Chondrocyte (in vitro differentiated cells): ENCODE measurements around the gene BCL11B. TPM values are rescaled to one million over a fixed set of nuclear protein-coding genes. Genes with fewer than 3 reads are reported as not detected.

Experiments used
- DNase-seq: peaks from one replicate; pipeline ENCODE4 v3.0.0; 2021; ENCODE audit warnings: mixed read lengths, low spot score
- H3K27ac Mint-ChIP-seq: one replicate; pipeline ENCODE4 v1.8.0; 2021; ENCODE audit warnings: mild to moderate bottlenecking, moderate library complexity, mixed read lengths; ENCODE audit not compliant: unreplicated experiment
- H3K27me3 Mint-ChIP-seq: 2 replicates; pipeline ENCODE4 v1.8.0; 2021; ENCODE audit warnings: low read depth, mixed read lengths
- H3K36me3 Mint-ChIP-seq: 2 replicates; pipeline ENCODE4 v1.8.0; 2021; ENCODE audit warnings: low read depth, mixed read lengths
- H3K4me1 Mint-ChIP-seq: 2 replicates; pipeline ENCODE4 v1.8.0; 2021; ENCODE audit warnings: low read depth, mild to moderate bottlenecking, mixed read lengths
- H3K4me3 Mint-ChIP-seq: one replicate; pipeline ENCODE4 v1.8.0; 2021; ENCODE audit warnings: mild to moderate bottlenecking, moderate library complexity, mixed read lengths; ENCODE audit not compliant: unreplicated experiment
- H3K9me3 Mint-ChIP-seq: 2 replicates; pipeline ENCODE4 v1.8.0; 2021; ENCODE audit warnings: low read depth, mixed read lengths
- CTCF ChIP-seq: fragments of 200-600 bp; sonication (generic); IDR thresholded peaks from 2 replicates; pipeline ENCODE4 v1.5.0; 2021; ENCODE audit warnings: antibody characterized with exemption, mild to moderate bottlenecking, moderate library complexity
- total RNA-seq: library from RNA; stranded (reverse); gene quantifications from 3 replicates; pipeline ENCODE4 v1.2.1, GENCODE V29; 2021

Gene BCL11B
- total RNA-seq, 1 donor from 2014 or later, result 0.17 TPM

GRCh38 chr14:99274346-99275221 is 2.6 kb upstream of the BCL11B start:
- Mint-ChIP-seq H3K4me3 (peak overlapping the region; percentile 70), H3K4me1 (peaks cover 31% of the 10 kb centered on the region), H3K9me3 (no peaks in the 10 kb centered on the region), H3K36me3 (no peaks in the 10 kb centered on the region), H3K27ac (peak overlapping the region; percentile 77), H3K27me3 (peaks cover 48% of the 10 kb centered on the region)
- DNase-seq, result no peak
- TF ChIP-seq CTCF, result peak; percentile 75

GRCh38 chr14:99273766-99274345 is 1.9 kb upstream of the BCL11B start:
- no peaks in the 10 kb centered on the region for H3K36me3 Mint-ChIP-seq
- no peak for DNase-seq
- H3K4me3 Mint-ChIP-seq, result peak overlapping the region; percentile 53
- H3K4me1 Mint-ChIP-seq, result peaks cover 34% of the 10 kb centered on the region
- H3K9me3 Mint-ChIP-seq, result no peaks in the 10 kb centered on the region
- no peak overlapping the region for H3K27ac Mint-ChIP-seq
- no peak for TF ChIP-seq CTCF
- peaks cover 47% of the 10 kb centered on the region for H3K27me3 Mint-ChIP-seq

- no peak for TF ChIP-seq CTCF
- no peak overlapping the region for H3K27ac Mint-ChIP-seq
- no peak for DNase-seq
- H3K9me3 Mint-ChIP-seq, result no peaks in the 10 kb centered on the region
- peaks cover 34% of the 10 kb centered on the region for H3K4me1 Mint-ChIP-seq
- H3K27me3 Mint-ChIP-seq, result peaks cover 47% of the 10 kb centered on the region
- H3K36me3 Mint-ChIP-seq, result no peaks in the 10 kb centered on the region
- H3K4me3 Mint-ChIP-seq, result peak overlapping the region; percentile 74
Measured at GRCh38 chr14:99272899-99273765, 1.1 kb upstream of the BCL11B start.

GRCh38 chr14:99272632-99272898 is 568 bp upstream of the BCL11B start:
- H3K4me3 Mint-ChIP-seq, result peak overlapping the region; percentile 74
- no peaks in the 10 kb centered on the region for H3K36me3 Mint-ChIP-seq
- no peak for DNase-seq
- H3K9me3 Mint-ChIP-seq, result no peaks in the 10 kb centered on the region
- peaks cover 34% of the 10 kb centered on the region for H3K4me1 Mint-ChIP-seq
- TF ChIP-seq CTCF, result no peak
- H3K27me3 Mint-ChIP-seq, result peaks cover 50% of the 10 kb centered on the region
- H3K27ac Mint-ChIP-seq, result no peak overlapping the region
